Non-pigmented ciliary epithelial cell (primary cell): ENCODE measurements around the gene ADAMTS2.

Experiments used
- DNase-seq: peaks from one replicate; pipeline ENCODE4 v3.0.0-alpha.2; 2010; ENCODE audit warnings: low read depth

ADAMTS2 gene

GRCh38 chr5:179176571-179177230 lies 168.6 kb downstream of the ADAMTS2 start:
- DNase-seq: no peak

DNA sequence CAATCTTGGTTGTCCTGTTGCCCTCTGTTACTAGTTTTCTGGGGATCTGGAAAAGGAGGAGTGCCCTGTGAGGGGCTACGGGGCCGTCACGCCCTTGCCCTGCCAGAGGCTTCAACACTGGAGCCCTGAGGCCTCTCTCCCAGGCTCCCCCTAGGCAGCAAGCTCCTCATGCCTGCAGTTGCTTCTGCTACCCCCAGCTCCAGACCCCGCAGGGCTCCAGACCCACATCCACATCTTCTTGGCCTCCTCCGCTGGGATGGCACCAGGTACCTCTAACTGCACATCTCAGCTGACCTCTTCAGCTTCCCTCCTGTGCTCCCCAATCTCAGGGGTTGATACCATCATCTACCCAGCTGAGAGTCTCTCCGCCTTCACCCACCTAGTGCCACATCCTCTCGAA lies 169.1 kb downstream of the ADAMTS2 start:
- no peak for DNase-seq

GRCh38 chr5:179171816-179172745 lies 173.2 kb downstream of the ADAMTS2 start:
- DNase-seq: no peak

DNA sequence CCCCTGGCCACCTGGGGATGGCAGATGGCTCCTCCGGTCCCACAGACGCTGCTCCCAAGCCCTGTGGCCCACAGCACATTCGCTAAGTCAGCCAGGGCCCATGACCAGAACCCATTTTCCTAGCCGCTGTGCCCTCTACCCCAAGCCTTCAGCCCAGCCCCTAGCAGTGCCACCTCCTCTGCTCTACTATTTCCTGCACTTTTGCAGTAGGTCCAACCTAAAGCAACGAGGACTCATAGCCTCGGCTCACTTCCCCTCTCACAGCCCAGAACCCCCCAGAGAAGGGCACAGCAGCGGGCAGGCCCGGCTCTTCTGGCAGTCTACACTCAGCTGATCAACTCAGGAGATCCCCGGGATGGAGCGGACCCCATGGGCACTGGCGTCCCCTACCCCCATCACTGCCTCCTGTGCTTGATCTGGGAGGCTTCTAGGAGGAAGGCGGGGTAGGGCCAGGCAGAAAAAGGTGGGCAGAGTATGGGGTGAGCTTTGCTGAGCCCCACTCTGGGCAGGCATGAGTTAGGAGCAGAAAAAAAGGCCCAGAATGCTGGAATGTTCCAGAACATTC lies 173.9 kb downstream of the ADAMTS2 start:
- DNase-seq: no peak

DNA sequence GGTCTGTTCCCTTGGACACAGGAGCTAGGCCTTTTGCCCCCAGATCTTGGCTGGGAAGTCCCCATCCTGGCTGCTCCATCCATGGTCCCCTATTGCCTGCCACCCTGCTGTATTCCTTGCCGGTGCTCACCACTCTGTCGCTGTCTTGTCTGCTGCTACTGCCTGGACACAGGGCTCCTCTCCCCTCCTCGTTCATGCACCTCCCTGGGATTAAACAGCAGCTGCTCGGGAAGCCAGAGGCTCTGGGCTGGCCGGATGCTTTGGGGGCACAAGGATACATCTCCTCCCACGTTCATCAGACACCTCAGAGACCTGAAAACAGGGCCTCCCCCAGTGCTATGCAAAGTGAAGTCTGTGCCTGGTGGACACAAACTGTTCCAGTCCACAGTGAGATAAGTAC lies 174.7 kb downstream of the ADAMTS2 start:
- no peak for DNase-seq

- no peak for DNase-seq
Measured at GRCh38 chr5:179169836-179170235, 175.4 kb downstream of the ADAMTS2 start.

GRCh38 chr5:179168664-179169063 lies 176.6 kb downstream of the ADAMTS2 start:
- DNase-seq: no peak

DNA sequence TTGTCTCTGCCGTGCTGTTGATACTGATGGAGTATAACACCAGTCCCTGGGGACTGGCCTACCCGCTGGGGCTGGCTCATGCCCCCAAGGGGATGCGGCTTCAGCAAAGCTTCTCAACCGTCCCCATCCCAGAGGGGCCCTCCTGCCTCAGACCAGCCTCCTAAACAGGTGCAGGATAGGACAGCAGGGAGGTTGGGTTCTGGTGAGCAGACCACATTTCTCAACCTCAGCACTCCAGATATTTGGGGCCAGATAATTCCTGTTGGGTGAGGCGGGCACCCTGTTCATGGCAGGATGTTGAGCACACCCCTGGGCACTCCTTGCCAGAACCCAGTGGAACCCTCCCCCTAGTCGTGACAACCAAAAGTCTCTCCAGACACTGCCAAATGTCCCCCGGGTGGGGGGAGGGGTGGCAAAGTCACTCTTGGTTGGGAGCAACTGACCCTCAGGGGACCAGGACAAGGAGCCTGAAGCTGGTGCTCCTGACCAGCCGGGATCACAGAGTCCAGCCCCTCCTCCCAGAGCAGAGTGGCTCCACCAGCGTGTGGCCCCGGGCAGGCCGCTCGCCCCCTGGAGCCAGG lies 177.3 kb downstream of the ADAMTS2 start:
- no peak for DNase-seq

DNA sequence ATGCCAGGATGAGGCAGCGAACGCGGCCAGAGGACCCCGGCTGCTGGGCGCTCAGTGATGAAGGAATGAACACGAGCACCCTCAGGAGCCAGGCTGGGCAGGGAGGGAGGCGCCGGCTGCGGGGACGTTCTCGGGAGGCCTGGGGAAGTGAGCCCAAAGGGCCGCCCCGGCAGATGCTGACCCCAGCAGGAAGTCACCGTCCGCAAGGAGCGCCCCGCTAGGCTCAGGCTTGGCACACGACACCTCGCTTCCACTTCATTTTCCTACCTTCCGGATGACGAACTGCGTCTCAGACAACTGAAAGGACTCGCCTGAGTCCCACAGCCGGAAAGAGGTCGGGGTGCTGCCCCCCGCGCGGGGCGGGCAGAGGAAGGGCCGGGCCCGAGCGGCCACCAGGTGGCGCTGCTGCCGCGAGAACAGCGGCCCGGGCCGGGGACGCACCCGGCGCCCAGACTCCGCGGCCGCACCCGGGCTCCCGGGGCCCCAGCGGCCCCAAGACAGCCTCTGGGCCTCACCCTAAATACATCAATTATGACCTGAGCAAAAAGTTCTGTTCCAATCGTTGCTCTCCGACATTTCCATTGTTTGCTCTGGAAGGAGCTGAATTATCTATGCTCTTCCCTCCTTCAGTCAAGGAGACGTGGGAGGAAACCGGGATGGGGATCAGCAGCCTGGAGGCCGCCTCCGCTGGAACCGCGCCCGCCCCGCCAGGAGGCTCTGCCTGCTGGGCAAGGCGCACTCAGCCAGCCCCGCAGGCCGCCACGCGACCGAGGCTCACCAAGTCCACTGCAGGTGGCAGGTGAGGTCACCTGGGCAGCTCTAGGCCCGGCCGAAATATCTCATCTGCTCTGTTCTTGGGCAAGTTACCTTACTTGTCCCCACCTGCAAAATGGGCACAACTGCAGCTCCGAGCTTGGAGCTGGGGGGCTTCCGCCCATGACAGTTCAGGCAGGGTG lies 178.1 kb downstream of the ADAMTS2 start:
- no peak for DNase-seq

DNA sequence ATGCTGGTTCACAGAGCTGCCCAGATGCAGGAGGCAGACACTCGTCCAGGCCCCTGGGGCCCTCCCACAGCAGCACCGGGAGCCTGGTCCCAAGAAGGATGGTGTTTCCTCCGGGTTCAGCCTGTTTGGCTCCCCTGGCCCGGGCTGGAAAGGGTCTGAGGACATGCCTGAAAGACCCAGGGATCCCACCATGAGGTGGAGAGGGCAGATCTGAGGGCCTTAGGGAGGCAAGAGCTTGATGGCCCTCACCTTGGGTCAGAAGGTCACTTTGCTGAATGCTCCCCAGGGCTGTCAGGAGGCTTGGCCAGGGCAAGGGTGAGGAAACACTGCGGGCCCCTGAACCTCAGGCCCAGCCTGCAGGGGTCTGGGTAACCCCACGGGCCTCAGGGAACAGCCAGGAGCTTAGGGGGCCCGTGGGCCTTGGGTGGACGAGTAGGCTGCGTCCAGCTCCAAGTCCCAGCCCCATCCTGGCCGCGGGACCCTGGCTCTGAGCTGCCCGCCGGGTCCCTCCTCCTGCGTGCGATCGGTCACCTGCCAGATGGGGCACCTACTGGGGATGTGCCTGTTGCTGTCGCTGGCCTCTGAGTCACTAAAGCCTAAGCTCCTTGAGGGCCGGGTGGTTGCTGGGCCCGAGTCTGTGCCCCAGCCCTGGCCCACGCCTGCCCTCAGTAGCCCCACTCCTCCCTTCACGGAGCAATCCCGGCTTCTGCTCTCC lies 178.9 kb downstream of the ADAMTS2 start:
- no peak for DNase-seq

DNA sequence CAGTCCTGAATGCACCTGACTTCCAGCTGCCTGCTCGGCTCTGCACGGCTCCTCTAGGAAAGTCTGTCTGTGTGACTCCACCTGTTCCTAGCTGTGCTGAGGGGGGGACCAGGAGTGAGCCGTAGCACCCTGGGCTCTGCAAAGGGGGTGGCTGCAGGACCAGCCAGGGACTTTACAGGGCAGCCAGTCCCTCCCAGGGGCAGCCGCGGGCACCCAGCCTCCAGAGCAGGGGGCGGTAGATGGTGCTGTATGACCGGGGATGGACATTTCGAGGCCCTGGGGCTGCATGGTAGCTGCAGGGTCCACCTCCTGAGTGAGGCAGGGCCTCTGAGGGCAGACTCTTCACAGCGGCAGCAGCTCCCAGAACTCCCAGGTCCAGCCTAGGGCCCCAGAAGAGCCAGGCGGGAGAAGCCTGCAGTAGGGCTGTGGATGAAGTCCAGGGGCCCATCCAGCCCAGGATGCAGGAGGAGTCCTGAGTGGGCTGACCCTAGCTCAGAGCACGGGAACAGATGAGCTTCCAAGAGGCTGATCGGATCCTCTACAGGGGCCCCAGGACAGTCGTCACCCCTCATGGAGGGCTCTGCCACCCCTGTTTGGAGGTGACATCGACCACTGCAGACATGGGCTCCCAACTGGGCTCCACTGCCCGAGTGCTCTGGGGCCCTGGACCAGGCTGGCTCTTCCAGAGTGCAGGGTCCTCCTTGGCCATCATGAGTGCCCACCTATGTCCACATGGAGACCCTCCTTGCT lies 179.7 kb downstream of the ADAMTS2 start:
- DNase-seq: no peak

DNA sequence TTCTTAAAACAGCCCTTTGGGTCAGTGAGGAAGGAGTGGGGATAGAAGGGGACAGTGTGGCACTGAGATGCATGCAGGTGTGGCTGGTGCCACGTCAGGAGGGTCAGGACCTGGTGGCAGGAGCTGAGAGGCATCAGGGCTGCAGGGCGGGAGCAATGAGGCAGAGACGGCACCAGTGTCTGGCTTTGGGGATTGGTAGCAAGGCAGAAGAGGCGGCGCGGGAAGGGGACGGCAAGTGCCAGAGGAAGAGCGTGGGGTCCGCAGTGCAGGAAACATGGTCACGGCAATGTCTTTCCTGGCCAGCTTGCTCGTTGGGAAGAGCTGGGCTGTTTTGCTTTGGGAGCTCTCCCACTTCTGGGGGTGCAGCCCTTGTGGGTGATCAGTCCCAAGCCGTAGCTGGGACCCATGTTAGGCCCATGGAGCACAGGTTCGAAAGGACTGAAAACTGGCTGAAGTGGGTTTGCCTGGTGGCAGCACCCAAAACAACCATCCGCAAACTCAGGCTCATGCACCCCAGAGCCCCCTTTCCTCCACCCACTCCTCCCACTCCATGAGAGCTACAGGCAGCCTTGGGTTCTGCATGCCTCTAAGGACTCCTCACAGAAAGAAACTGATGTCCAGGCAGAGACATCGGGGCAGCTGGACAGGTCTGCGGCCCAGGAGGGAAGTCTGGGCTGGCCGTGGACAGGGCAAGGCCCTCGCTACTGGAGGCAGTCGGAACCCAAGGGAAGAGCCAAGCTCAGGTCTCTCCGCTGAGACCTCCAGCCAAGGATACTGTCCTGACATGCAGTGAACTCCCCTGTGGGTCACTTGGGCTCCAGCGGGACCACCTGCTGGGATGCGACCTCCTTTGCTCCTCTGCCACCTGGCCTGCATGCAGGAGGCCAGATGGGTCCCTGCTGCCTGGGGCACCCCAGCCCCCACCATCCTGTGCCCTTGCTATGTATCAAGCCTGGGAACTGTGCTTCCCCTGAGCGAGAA lies 180.6 kb downstream of the ADAMTS2 start:
- DNase-seq: no peak

DNA sequence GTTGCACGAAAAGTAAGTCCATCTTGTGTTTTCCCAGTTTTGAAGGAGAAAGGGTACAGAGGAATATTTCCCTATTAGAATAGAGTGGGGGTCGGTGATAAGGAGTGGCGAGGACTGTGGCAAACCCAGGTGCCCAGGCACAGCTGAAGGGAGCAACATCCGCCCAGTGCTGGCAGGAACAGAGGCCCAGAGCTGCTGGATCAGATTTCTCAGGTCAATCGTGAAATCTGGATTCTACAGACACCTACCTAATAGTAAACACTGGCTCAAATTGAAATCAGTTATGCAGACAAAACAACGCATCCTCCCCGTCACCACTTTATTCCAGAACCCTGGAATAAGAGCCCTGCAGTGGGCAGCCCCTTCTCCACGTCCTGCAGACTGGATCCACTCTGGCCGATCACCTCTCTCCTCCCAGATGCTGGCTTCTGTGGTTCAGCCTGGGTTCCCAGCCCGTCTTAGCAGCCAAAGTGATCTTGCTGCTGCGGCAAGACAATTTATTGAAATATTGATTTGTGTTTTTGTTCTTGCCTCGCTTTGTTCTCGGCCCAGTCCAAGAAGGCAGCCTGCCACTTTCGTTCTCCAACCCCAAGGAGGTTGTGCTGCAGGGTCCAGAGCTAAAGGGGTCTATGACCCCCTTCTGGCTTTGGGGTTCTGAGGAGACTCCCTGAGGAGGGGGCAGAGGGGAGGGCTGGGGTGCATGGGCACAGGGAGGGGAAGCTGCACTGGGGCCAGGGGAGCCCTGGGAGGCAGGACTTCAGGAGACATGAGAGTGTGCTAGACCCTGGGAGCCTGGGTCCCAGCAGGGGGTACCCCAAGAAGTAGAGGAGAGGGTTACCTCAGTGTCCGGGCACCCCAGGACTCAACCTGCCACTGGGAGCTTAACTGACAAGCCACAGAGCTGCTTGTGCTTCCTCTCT lies 181.8 kb downstream of the ADAMTS2 start:
- no peak for DNase-seq

DNA sequence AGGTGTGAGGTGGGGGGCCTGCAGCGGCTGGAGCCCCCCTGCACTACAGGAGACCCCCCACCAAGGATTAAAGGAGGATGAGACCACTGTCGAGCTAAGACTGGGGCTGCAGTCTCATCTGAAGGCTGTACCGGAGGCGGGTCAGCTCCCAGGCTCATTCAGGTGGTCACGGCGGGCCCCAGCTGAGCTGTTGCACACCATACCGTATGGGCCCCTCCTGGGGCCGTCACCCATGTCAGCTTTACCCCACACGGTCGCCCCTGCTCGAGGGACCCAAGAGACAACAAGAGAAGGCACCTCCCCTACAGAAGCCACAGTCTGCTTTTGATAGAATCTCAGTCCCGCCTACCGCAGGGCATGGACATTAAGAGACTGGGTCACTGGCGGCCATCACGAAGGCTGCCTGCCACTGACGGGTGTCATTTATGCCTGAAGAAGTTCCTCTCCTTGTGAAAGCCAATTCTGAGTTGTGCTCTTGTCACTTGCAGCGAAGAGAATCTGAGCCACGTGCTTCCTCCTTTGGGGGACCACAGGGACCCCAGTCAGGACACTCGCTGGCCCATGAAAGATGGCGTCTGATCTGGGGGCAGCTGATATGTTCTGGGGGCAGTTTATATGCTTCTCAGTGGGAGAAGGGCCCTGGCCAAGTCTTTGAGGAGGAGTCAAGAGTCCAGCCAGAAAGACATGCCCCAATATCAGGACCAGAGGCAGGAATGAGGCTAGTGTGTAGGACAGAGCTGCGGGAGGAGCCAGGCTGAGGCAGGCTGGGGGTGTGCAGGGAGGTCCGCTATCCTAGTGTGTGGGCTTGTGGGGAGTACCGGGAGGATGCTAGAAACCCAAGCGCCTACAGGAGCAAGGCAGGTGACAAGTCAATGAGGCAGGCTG lies 182.7 kb downstream of the ADAMTS2 start:
- no peak for DNase-seq

- no peak for DNase-seq
Measured at GRCh38 chr5:179161901-179162300, 183.4 kb downstream of the ADAMTS2 start.

DNA sequence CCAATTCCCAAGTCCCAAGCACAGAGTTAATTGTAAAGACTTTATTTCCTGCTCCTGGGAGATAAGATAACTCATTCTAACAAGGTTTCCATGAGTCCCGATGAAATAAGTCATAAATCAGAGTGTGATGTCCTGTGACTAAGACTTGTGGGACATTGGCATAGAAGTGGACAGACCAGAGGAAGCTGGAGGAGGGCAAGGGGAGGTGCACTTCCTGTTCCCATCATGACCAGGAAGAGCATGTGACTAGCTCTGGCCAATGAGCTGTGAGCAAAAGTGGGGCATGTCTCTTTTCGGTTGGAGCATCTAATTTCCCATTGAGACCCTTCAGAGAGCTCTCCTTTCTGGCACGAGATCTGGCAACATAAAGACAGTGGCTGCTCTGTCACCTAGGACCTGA lies 184.7 kb downstream of the ADAMTS2 start:
- DNase-seq: no peak

DNA sequence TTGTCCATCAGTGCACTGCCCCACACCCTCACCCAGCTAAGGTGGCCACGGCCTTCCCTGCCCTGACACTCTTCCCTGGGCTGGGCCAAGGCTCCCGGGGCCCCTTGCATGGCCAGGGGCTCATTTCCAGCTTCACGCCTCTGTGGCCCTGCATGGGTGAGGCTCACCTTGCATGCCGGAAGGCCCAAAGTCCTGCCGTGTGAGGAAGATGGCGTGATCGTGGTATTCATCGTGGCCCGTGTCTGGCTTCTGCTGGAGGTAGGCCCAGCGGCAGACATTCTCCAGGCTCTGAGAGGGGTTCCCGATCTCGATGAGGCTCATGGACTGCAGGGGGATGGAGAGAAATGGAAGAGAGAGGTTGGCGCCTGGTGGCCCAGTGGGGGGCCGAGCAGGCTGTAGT lies 186.7 kb downstream of the ADAMTS2 start:
- no peak for DNase-seq
